ENCODE measurements around the gene SYT3. TPM values are rescaled to one million over a fixed set of nuclear protein-coding genes. Genes with fewer than 3 reads are reported as not detected.

The SYT3 gene
- total and polyA plus RNA-seq, 2 of the 13 experiments (the other 11 are each of a cell fraction or from before 2014, with no cell fraction given) = not detected

GRCh38 chr19:50644315-50644915, 4.7 kb upstream of the SYT3 start:
- 2% methylated on average over 1 of the region's 1 CpG for WGBS (ENCODE audit: low lambda C conversion rate)
- H2AFZ ChIP-seq (ENCODE audit: low read length) = no peak overlapping the region
- no peaks in the 10 kb centered on the region for H3K79me2 ChIP-seq (ENCODE audit: insufficient read depth, low read length)
- H3K36me3 ChIP-seq (replicated peaks in 1 of 2; ENCODE audit: control insufficient read depth in 1 of 2, insufficient read depth in 2 of 2, low read length in 2 of 2) = no peaks in the 10 kb centered on the region
- DNase-seq (ENCODE audit: low spot score) (no peak), ATAC-seq (no peak), FAIRE-seq (no peak)
- H3K9ac ChIP-seq (ENCODE audit: insufficient read depth, low read depth, low read length) = no peak overlapping the region
- H3K27me3 ChIP-seq (ENCODE audit: control insufficient read depth in 1 of 2, insufficient read depth in 2 of 2, low read length in 2 of 2) = peaks cover 3 to 10% of the 10 kb centered on the region in 2 experiments; a peak in 4 of 5 replicates
- in situ Hi-C loops (cut with HindIII; ENCODE audit: extremely low pct_ligation_motif_present, low pct_unique_long_range_greater_than_20kb) (no loop called here), intact Hi-C loops (cut with micrococcal nuclease; ENCODE audit: unreplicated experiment) (no loop called here)
- BruUV-seq (replicated peaks) = no TSS peak
- TF ChIP-seq TRIM22 (IDR thresholded peaks at IDR 0.05) (no peak), ZNF280D (CRISPR knock-in tag; IDR thresholded peaks at IDR 0.05) (no peak), ERF (CRISPR knock-in tag; IDR thresholded peaks at IDR 0.05) (no peak), ZNF770 (CRISPR knock-in tag; IDR thresholded peaks at IDR 0.05) (no peak), ZNF350 (CRISPR knock-in tag; IDR thresholded peaks at IDR 0.05; ENCODE audit: borderline replicate concordance, low read depth) (no peak), RNF219 (CRISPR knock-in tag; IDR thresholded peaks at IDR 0.05) (no peak), ZNF777 (CRISPR knock-in tag; IDR thresholded peaks at IDR 0.05) (no peak), MEIS1 (CRISPR knock-in tag; IDR thresholded peaks at IDR 0.05; ENCODE audit: borderline replicate concordance) (no peak), SMAD3 (CRISPR knock-in tag; IDR thresholded peaks at IDR 0.05) (no peak)
- no peak overlapping the region for H3K27ac ChIP-seq (ENCODE audit: extremely low read length, insufficient read depth, low read length)
- POLR2A ChIA-PET = no interaction called here
- no peak overlapping the region for H3K4me3 ChIP-seq (replicated peaks in 1 of 3; ENCODE audit: insufficient read depth in 1 of 3, low read depth in 2 of 3, low read length in 3 of 3)
- no peaks in the 10 kb centered on the region for H3K4me1 ChIP-seq (ENCODE audit: insufficient read depth, low read length)
- H4K20me1 ChIP-seq (ENCODE audit: insufficient read depth, low read length) = no peaks in the 10 kb centered on the region
- H3K4me2 ChIP-seq (ENCODE audit: low read depth, low read length) = no peak overlapping the region
- no peaks in the 10 kb centered on the region for H3K9me3 ChIP-seq (ENCODE audit: low read length)
- CTCF ChIA-PET (ENCODE audit: low intra/inter-chr PET ratio, low total read pairs) = no interaction called here

All from HepG2 (cell line).